Spleen (tissue), 7 donors: ENCODE measurements around the gene CHCHD6.

Experiments
- CTCF ChIP-seq, 11 experiments: fragments of 200-600 bp in 7 of 11; fragments of 450-650 bp in 4 of 11; sonication (generic) in 4 of 11; IDR thresholded peaks in 8 of 11; conservative IDR thresholded peaks in 3 of 11; 1 replicate in 7 of 11; 2 replicates in 4 of 11; pipeline versions ENCODE4 v1.4.0 to v1.8.0; 2016 to 2021; ENCODE audit warnings: antibody characterized with exemption in 11 of 11, inconsistent platforms in 4 of 11, mild to moderate bottlenecking in 1 of 11
- POLR2AphosphoS5 ChIP-seq, 3 donors: sonication (generic); formaldehyde crosslinking; IDR thresholded peaks; one replicate each; pipeline ENCODE4 v1.5.1; 2017; ENCODE audit warnings: antibody characterized with exemption in 3 of 3
- donor health status: DM: no; HTN: no; CAD: no; lungs with moderate emphysema.
- donor health status: DM: no; HTN: no; CAD: no.
- donor health status: DM: no; HTN: no; CAD: no.

- no peak for TF ChIP-seq CTCF (IDR thresholded peaks at IDR 0.05 in 8 of 11, conservative IDR thresholded peaks at IDR 0.05 in 3 of 11)
- no peak for TF ChIP-seq POLR2AphosphoS5 (IDR thresholded peaks at IDR 0.05)
Measured at GRCh38 chr3:126683069-126683468, 21.0 kb upstream of the CHCHD6 start.
